ENCODE measurements around the gene PCIF1.
"Not testable (repeated sequence)": the region's sequence is repeated elsewhere in the genome, so short reads cannot be mapped to it uniquely, and the experiment has no call there.

The PCIF1 gene

DNA sequence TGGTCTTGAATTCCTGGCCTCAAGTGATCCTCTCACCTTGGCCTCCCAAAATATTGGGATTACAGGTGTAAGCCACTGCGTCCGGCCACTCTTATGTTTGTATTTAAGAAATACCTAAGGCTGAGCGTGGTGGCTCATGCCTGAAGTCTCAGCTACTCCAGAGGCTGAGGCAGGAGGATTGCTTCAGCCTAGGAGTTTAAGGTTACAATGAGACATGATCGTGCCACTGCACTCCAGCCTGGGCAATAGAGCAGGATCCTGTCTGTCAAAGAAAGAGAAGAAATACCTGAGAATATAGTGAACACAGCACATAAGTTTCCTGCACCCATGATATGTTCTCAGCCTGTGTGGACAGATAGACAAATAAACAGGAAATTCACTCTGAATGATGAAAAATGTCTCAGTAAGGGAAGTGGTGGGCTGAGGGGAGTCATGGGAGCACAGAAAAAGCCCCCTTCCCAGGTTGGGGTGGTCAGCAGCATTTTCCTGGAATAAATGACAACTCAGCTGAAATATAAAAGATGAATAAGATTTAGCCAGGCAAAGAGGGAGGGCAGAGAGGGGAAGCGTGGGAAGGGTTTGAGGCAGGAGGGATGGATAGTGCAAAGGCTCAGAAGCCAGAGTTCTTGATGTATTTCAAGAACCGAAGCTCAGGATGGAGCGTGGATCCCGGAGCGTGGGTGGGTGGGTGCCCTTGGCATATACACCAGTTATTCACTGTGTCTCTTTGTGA lies 60.4 kb downstream of the PCIF1 start:
- no peak for DNase-seq (ENCODE audit: low spot score)

DNA sequence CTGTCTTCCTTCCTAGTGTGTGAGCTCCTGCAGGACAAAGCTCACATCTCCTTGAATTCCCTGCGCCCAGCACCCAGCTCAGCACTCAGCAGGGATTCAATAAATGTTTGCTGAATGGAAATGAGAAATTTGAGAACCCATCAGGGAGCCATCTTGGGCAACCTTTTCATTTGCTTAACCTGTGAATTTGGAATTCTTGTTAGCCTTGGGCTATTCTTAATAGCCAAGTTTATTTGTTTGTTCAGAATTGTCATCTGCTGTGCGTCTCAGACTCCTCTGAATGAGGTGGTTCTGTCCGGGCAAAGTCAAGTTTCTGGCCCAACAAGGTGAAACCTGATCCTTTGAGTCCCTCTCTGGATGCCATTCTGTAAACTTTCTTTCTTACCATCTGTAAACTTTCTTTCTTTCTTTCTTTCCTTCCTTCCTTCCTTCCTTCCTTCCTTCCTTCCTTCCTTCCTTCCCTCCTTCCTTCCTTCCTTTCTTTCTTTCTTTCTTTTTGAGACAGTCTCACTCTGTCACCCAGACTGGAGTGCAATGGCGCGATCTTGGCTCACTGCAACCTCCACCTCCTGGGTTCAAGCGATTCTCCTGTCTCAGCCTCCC lies 61.1 kb downstream of the PCIF1 start:
- not testable (repeated sequence) for DNase-seq (ENCODE audit: low spot score)

DNA sequence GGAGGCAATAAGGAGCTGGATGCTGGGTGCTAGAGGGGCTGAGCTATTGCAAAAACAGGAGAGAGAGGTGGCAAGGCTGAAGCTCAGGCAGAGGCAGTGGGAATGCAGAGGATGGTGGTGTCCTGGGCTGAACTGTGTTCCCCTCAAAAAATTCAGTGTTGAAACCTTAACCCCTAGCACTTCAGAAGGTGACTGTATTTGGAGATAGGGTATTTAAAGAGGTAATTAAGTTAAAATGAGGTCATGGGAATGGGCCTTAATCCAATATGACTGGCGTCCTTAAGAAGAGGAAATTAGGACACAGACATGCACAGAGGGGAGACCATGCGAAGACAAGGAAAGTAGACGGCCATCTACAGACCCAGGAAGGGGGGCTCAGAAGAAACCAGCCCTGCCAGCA lies 62.7 kb downstream of the PCIF1 start:
- DNase-seq (ENCODE audit: low spot score): no peak

Data from kidney capillary endothelial cell (primary cell).